ENCODE results near the gene PTCHD1. TPM values are rescaled to one million over a fixed set of nuclear protein-coding genes. Genes with fewer than 3 reads are reported as not detected.

Gene PTCHD1
- total RNA-seq, 1 donor from 2014 or later = 0.43 TPM

DNA sequence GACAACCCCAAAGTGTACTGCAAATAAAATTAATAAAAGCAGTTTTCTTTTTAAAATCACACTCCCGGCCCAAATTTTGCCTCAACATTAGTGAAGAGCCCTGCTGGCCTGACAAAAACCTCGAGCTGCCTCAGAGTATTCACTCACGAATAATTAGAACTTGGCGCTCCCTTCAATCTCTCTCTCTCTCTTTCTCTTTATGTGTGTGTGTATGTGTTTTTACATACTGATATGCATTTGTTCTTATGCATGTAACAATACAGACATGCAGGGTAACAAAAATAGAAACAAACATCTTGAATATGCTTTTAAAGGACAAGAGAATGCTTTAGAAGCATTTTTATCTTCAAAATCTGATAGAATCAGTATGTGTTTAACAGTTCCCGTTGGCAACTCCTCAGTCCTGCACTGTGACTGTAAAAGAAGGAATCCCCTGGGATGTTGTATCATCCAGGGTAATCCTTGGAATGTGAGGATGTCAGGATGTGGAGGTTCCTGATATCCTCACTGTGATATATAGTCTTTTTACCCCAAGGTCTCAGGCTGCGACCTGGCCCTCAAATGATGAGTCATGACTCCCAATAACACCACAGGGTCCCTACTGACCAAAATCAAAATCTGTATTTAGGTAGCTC, 53.0 kb downstream of the PTCHD1 start:
- no peak overlapping the region for H3K4me3 Mint-ChIP-seq (ENCODE audit: low read depth)
- H3K9me3 Mint-ChIP-seq (ENCODE audit: low read depth) = no peaks in the 10 kb centered on the region
- no peaks in the 10 kb centered on the region for H3K4me1 Mint-ChIP-seq (ENCODE audit: low read depth)
- H3K27ac Mint-ChIP-seq = no peak overlapping the region
- no peaks in the 10 kb centered on the region for H3K27me3 Mint-ChIP-seq
- no peak for DNase-seq (ENCODE audit: low spot score, unreplicated experiment)
- H3K36me3 Mint-ChIP-seq (ENCODE audit: insufficient read depth) = no peaks in the 10 kb centered on the region
- TF ChIP-seq CTCF (IDR thresholded peaks at IDR 0.05; ENCODE audit: unreplicated experiment) = no peak

GRCh38 chrX:23389196-23389792, 54.6 kb downstream of the PTCHD1 start:
- H3K9me3 Mint-ChIP-seq (ENCODE audit: low read depth) = no peaks in the 10 kb centered on the region
- H3K4me3 Mint-ChIP-seq (ENCODE audit: low read depth) = no peak overlapping the region
- H3K36me3 Mint-ChIP-seq (ENCODE audit: insufficient read depth) = no peaks in the 10 kb centered on the region
- no peak for TF ChIP-seq CTCF (IDR thresholded peaks at IDR 0.05; ENCODE audit: unreplicated experiment)
- H3K4me1 Mint-ChIP-seq (ENCODE audit: low read depth) = no peaks in the 10 kb centered on the region
- DNase-seq (ENCODE audit: low spot score, unreplicated experiment) = no peak
- no peaks in the 10 kb centered on the region for H3K27me3 Mint-ChIP-seq
- H3K27ac Mint-ChIP-seq = no peak overlapping the region

DNA sequence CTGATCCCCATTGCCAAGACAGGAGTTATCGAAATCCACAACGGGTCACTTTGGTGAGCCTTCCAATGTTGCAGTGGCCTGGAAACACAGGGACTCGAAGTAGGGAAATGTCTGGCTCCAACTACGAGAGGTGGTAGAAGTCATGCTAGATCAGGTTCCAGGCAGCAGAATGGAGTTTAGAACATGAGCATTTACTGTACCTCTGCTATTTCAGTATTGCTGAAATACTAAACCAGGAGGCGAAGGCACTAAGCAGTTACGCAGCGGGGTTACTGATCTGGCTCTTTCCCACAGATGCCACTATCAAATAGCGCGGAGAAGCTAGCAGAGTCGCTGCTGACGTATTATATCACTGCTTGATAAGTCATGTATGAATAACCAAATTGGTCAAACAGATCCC, 56.3 kb downstream of the PTCHD1 start:
- no peak for DNase-seq (ENCODE audit: low spot score, unreplicated experiment)
- no peaks in the 10 kb centered on the region for H3K36me3 Mint-ChIP-seq (ENCODE audit: insufficient read depth)
- H3K4me1 Mint-ChIP-seq (ENCODE audit: low read depth) = no peaks in the 10 kb centered on the region
- H3K9me3 Mint-ChIP-seq (ENCODE audit: low read depth) = no peaks in the 10 kb centered on the region
- no peak overlapping the region for H3K4me3 Mint-ChIP-seq (ENCODE audit: low read depth)
- H3K27me3 Mint-ChIP-seq = no peaks in the 10 kb centered on the region
- H3K27ac Mint-ChIP-seq = no peak overlapping the region
- TF ChIP-seq CTCF (IDR thresholded peaks at IDR 0.05; ENCODE audit: unreplicated experiment) = no peak

GRCh38 chrX:23392195-23392594, 57.5 kb downstream of the PTCHD1 start:
- no peaks in the 10 kb centered on the region for H3K9me3 Mint-ChIP-seq (ENCODE audit: low read depth)
- no peaks in the 10 kb centered on the region for H3K36me3 Mint-ChIP-seq (ENCODE audit: insufficient read depth)
- H3K27ac Mint-ChIP-seq = no peak overlapping the region
- no peaks in the 10 kb centered on the region for H3K4me1 Mint-ChIP-seq (ENCODE audit: low read depth)
- TF ChIP-seq CTCF (IDR thresholded peaks at IDR 0.05; ENCODE audit: unreplicated experiment) = no peak
- H3K27me3 Mint-ChIP-seq = no peaks in the 10 kb centered on the region
- no peak for DNase-seq (ENCODE audit: low spot score, unreplicated experiment)
- no peak overlapping the region for H3K4me3 Mint-ChIP-seq (ENCODE audit: low read depth)

DNA sequence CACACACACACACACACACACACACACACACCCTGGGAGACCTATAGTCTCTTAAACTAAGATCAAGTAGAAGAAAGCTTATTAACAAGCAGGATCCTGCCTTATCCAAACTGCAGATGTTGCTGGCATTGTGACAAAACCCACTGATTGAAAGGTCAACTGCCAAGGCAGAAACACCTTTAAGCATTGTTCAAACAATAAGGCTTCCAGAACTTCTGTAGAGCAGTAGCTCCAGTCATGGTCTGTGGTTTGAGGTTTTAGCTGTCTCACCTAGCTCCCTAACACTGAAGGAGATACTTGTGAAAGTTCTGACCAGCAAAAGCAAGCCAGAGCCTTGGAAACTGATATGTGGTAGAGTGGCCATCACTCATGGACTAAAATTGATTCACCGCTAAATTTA, 59.8 kb downstream of the PTCHD1 start:
- Mint-ChIP-seq H3K27ac (no peak overlapping the region), H3K27me3 (no peaks in the 10 kb centered on the region), H3K4me3 (ENCODE audit: low read depth) (no peak overlapping the region), H3K9me3 (ENCODE audit: low read depth) (no peaks in the 10 kb centered on the region), H3K36me3 (ENCODE audit: insufficient read depth) (no peaks in the 10 kb centered on the region), H3K4me1 (ENCODE audit: low read depth) (no peaks in the 10 kb centered on the region)
- no peak for DNase-seq (ENCODE audit: low spot score, unreplicated experiment)
- TF ChIP-seq CTCF (IDR thresholded peaks at IDR 0.05; ENCODE audit: unreplicated experiment) = no peak
